Keratinocyte (primary cell): ENCODE measurements around the gene ST6GALNAC5.

Experiments used
- EZH2 ChIP-seq: IDR thresholded peaks from one replicate; pipeline ENCODE4 v1.6.1; 2012; ENCODE audit warnings: inconsistent platforms, mild to moderate bottlenecking, low read length, moderate library complexity
- TF ChIP-seq, protein P1 (sequence below), 3 experiments: IDR thresholded peaks in 1 of 3; conservative IDR thresholded peaks in 1 of 3; optimal IDR thresholded peaks in 1 of 3; 2 replicates in 2 of 3; 3 replicates in 1 of 3; pipeline versions ENCODE3 to v1.5.1; 2011; ENCODE audit warnings: low read length in 3 of 3, mild to moderate bottlenecking in 3 of 3, moderate library complexity in 2 of 3, control low read depth in 1 of 3, inconsistent platforms in 1 of 3; ENCODE audit not compliant: insufficient read depth in 2 of 3; ENCODE audit errors: extremely low read depth in 1 of 3

DNA sequence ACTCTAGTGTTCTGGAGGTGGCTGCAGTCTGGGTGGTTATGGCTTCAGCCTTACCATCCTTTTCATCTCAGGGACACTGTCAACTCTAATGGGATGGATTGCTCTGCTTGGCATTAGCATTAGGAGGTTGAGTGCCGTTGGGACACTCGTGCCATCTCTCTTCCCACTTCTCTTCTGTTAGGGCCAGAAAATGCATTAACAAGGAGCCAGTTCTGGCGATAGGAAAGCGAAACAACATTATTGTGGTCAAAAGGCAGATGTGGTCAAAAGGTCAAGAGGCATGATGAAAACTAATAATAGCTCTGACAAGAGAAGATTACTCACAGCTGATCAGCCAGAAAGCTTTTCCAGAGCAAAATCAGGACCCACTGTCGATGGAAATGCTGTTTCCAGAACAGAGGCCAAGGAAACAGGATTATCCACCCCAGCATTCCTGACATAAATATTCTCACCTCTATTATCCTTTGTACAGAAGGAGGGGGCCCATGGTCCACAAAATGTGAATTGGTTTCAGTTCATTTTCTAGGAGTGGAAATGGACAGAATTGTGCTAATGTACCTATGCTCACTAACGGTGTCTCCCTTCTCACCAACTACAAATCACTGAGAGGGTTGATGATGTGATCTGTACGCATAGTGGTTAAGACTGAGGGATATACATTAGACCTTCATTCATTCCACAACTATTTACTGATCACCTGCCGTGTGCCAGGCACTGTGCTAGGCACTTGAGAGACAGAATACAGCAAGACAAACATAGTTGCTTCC lies 72.0 kb downstream of the ST6GALNAC5 start:
- TF ChIP-seq, protein P1, sequence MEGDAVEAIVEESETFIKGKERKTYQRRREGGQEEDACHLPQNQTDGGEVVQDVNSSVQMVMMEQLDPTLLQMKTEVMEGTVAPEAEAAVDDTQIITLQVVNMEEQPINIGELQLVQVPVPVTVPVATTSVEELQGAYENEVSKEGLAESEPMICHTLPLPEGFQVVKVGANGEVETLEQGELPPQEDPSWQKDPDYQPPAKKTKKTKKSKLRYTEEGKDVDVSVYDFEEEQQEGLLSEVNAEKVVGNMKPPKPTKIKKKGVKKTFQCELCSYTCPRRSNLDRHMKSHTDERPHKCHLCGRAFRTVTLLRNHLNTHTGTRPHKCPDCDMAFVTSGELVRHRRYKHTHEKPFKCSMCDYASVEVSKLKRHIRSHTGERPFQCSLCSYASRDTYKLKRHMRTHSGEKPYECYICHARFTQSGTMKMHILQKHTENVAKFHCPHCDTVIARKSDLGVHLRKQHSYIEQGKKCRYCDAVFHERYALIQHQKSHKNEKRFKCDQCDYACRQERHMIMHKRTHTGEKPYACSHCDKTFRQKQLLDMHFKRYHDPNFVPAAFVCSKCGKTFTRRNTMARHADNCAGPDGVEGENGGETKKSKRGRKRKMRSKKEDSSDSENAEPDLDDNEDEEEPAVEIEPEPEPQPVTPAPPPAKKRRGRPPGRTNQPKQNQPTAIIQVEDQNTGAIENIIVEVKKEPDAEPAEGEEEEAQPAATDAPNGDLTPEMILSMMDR (optimal IDR thresholded peaks at IDR 0.05 in 1 of 3, IDR thresholded peaks at IDR 0.05 in 1 of 3, conservative IDR thresholded peaks at IDR 0.05 in 1 of 3; ENCODE audit: extremely low read depth in 1 of 3, insufficient read depth in 2 of 3, low read length in 3 of 3) = no peak
- no peak for TF ChIP-seq EZH2
